ENCODE results near the gene DNAJB8.

DNAJB8 gene

DNA sequence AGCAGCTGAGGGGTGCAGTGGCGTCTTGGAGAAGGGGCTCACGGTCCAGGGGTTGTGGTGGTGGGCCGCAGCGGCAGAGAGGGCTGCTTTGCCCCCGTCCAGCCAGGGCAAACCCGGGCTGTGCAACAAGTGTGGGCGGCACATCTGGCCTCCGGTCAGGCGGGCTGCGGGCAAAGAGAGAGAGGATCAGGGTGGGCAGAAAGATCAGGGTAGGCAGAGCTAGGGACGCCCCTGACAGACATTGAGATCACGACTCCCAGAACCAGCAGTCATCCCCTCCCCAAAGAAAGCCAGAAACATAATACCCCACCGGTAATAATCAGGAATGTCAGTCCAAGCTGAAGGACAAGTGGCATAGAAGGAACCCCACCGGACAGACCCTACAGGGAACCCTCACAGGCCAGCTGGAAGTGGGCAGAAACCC, 19.5 kb upstream of the DNAJB8 start:
- Histone ChIP-seq H3K4me3 (ENCODE audit: low read length) (no peak overlapping the region), H3K27ac (ENCODE audit: low read depth, low read length) (no peak overlapping the region), H3K36me3 (ENCODE audit: control insufficient read depth, low read length) (no peaks in the 10 kb centered on the region), H3K27me3 (ENCODE audit: control insufficient read depth, low read length) (peaks cover 85% of the 10 kb centered on the region), H3K79me2 (ENCODE audit: control insufficient read depth, low read length) (no peaks in the 10 kb centered on the region), H3K4me2 (ENCODE audit: low read length) (no peak overlapping the region), H4K20me1 (ENCODE audit: control insufficient read depth, insufficient read depth, low read depth, low read length) (no peaks in the 10 kb centered on the region), H3K9me3 (ENCODE audit: control insufficient read depth, insufficient read depth, low read length) (no peaks in the 10 kb centered on the region), H3K4me1 (ENCODE audit: control insufficient read depth, low read length) (no peaks in the 10 kb centered on the region), H3F3A (ENCODE audit: control insufficient read depth, insufficient read depth) (no peaks in the 10 kb centered on the region), H3K9me2 (replicated peaks; ENCODE audit: control insufficient read depth, low read length) (no peaks in the 10 kb centered on the region)
- TF ChIP-seq, protein P1, sequence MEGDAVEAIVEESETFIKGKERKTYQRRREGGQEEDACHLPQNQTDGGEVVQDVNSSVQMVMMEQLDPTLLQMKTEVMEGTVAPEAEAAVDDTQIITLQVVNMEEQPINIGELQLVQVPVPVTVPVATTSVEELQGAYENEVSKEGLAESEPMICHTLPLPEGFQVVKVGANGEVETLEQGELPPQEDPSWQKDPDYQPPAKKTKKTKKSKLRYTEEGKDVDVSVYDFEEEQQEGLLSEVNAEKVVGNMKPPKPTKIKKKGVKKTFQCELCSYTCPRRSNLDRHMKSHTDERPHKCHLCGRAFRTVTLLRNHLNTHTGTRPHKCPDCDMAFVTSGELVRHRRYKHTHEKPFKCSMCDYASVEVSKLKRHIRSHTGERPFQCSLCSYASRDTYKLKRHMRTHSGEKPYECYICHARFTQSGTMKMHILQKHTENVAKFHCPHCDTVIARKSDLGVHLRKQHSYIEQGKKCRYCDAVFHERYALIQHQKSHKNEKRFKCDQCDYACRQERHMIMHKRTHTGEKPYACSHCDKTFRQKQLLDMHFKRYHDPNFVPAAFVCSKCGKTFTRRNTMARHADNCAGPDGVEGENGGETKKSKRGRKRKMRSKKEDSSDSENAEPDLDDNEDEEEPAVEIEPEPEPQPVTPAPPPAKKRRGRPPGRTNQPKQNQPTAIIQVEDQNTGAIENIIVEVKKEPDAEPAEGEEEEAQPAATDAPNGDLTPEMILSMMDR (IDR thresholded peaks at IDR 0.05; ENCODE audit: low read depth, low read length, poor library complexity, severe bottlenecking), result no peak
- TF ChIP-seq EZH2phosphoT487 (IDR thresholded peaks at IDR 0.05; ENCODE audit: borderline replicate concordance, low read length), result no peak

DNA sequence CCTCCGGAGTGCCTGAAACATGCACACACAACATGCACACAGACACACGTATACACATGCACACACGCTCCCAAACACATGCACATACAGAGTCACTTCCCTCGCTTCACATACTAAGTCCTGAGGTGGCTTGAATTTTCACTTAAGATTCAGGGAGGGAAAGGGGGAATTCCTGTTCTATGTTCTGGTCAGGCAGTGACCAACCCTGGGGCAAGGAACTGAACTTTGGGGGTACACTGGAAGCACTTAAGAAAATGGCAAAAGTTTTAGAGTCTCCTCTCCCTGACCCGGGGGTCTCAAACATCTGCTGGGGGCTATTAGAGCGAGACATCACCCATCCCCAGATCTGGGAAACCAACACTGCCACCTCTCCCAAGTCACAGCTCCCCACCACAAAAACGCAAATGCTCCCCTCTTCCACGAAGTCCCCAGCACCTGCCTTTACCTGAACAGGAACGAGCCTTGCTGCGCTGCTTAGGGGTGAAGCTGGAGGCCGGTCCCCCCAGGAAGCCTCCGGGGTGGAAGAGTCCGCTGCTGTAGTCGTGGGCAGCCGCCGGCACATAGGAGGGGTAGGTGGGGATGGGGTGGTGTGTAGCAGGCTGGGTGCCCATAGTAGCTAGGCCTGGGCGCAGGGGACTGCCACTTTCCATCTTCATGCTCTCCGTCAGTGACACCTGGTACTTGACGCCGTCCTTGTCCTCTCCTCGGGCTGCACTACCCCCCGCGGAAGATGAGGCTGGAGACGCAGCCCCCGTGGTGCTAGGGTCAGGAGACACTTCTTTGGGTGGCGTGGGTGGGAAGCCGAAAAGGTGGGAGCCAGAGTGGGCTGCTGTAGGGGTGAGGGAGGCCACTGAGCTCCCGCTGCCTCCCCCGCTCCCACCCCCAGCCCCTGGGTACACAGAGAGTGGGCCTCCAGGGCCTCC, 18.9 kb upstream of the DNAJB8 start:
- Histone ChIP-seq H3K9me3 (ENCODE audit: control insufficient read depth, insufficient read depth, low read length) (no peaks in the 10 kb centered on the region), H4K20me1 (ENCODE audit: control insufficient read depth, insufficient read depth, low read depth, low read length) (no peaks in the 10 kb centered on the region), H3K4me3 (ENCODE audit: low read length) (no peak overlapping the region), H3K9me2 (replicated peaks; ENCODE audit: control insufficient read depth, low read length) (no peaks in the 10 kb centered on the region), H3K27ac (ENCODE audit: low read depth, low read length) (no peak overlapping the region), H3K4me1 (ENCODE audit: control insufficient read depth, low read length) (no peaks in the 10 kb centered on the region), H3K79me2 (ENCODE audit: control insufficient read depth, low read length) (no peaks in the 10 kb centered on the region), H3K36me3 (ENCODE audit: control insufficient read depth, low read length) (no peaks in the 10 kb centered on the region), H3F3A (ENCODE audit: control insufficient read depth, insufficient read depth) (no peaks in the 10 kb centered on the region), H3K4me2 (ENCODE audit: low read length) (no peak overlapping the region), H3K27me3 (ENCODE audit: control insufficient read depth, low read length) (peaks cover 79% of the 10 kb centered on the region)
- no peak for TF ChIP-seq EZH2phosphoT487 (IDR thresholded peaks at IDR 0.05; ENCODE audit: borderline replicate concordance, low read length)
- TF ChIP-seq, protein P1 (IDR thresholded peaks at IDR 0.05; ENCODE audit: low read depth, low read length, poor library complexity, severe bottlenecking), result no peak

DNA sequence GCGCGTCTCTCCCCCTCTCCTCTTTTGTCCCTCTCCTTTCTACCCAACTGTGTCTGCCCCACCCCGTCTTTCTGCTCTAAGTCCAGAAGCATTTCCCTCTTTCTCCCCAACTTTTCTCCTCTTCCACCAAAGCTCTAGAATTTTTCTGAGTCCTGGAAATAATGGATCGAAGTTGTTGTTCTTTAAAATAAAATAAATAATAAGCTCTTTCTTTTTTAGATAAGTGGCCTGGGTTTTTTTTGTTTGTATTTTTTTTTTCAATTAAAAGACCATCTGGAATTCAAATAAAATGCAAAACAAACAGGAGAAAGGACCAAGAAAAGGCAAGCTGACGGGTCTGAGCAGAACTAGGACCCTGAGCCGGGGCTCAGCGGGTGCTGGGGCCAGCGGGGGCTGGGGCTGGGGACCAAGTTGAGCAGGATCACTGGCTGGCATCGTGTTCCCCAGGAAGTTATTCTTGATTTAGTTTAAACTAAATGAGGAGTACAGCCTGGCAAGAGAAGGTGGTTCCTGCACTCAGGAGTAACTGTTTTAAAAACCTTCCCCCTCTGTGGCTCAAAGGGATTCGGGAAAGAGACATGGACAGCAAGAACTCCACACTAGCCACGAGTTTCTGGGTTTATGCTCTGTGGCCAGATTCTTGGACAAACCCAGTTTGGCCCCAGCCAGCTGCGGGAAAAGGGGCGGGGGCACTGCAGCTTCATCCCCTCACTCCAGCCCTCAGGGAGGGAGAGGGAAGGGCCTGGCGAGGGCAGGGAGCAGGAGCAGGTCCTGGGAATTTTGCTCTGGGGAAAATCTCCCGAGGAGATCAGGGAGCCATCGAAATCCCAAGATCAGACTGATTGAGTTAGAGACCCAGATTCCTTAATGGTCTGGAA, 18.0 kb upstream of the DNAJB8 start:
- Histone ChIP-seq H3K27ac (ENCODE audit: low read depth, low read length) (no peak overlapping the region), H3K79me2 (ENCODE audit: control insufficient read depth, low read length) (no peaks in the 10 kb centered on the region)

More for the DNA sequence above, 18.0 kb upstream of the DNAJB8 start:
- TF ChIP-seq, protein P1 (IDR thresholded peaks at IDR 0.05; ENCODE audit: low read depth, low read length, poor library complexity, severe bottlenecking), result no peak
- TF ChIP-seq EZH2phosphoT487 (IDR thresholded peaks at IDR 0.05; ENCODE audit: borderline replicate concordance, low read length), result no peak
- Histone ChIP-seq H3K9me2 (replicated peaks; ENCODE audit: control insufficient read depth, low read length) (no peaks in the 10 kb centered on the region), H3K4me3 (ENCODE audit: low read length) (no peak overlapping the region), H3K4me1 (ENCODE audit: control insufficient read depth, low read length) (no peaks in the 10 kb centered on the region), H3K27me3 (ENCODE audit: control insufficient read depth, low read length) (peaks cover 70% of the 10 kb centered on the region), H4K20me1 (ENCODE audit: control insufficient read depth, insufficient read depth, low read depth, low read length) (no peaks in the 10 kb centered on the region), H3K9me3 (ENCODE audit: control insufficient read depth, insufficient read depth, low read length) (no peaks in the 10 kb centered on the region), H3K4me2 (ENCODE audit: low read length) (no peak overlapping the region), H3K36me3 (ENCODE audit: control insufficient read depth, low read length) (no peaks in the 10 kb centered on the region), H3F3A (ENCODE audit: control insufficient read depth, insufficient read depth) (no peaks in the 10 kb centered on the region)
